Inflammatory macrophage treated with lipopolysaccharide for 4 hours (primary cell): Measurements from ENCODE around the gene BBLN.
A peak's percentile ranks its signal among the peaks of the same experiment; 100 is the strongest.
"Not testable (repeated sequence)": the region's sequence is repeated elsewhere in the genome, so short reads cannot be mapped to it uniquely, and the experiment has no call there.

Experiments
- DNase-seq: peaks from one replicate; pipeline ENCODE4 v3.0.0-alpha.2; 2020

Gene BBLN

GRCh38 chr9:128124873-128125579 lies 35.0 kb upstream of the BBLN start:
- peak; percentile 71 for DNase-seq

DNA sequence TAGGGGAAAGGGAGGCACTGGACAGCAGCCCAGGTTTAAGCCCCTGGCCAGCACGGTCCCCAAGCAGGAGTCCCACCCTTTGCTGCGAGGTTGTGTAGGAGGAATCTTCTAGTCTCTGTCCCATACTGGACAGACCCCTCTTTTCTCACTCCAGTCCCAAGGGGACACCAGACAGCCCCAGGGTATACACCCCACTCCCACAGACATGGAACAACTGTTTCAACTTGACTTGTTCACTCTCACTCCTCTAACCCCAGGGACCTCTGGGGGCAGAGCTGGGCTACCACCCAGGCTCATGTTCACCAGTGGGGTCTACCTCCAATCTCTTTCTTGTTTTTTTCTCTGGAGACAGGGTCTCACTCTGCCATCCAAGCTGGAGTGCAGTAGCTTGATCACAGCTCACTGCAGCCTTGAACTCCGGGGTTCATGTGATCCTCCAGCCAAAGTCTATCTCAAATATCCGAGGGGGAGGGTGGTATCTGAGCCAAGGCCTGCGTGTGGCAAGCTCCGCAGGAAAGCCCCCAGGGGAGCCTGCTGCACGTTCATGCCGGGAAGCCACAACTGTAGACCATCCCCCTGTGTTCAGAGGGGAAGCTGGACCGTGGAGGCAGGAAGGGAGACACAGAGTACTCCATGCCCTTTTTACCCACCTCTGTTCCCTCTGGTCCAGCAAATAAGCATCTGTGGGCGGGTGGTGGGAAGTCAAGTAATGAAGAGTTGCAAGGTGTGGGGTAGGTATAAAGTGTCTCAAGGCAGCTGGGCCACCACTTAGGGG lies 34.3 kb upstream of the BBLN start:
- no peak for DNase-seq

- DNase-seq, result peak; percentile 87
Measured at GRCh38 chr9:128127568-128127989, 32.5 kb upstream of the BBLN start, which contains the start of gene PTGES2. TSS of gene PTGES2 (minus strand) at chr9:128127729. CDS start at chr9:128127717, 12 bp downstream.

DNA sequence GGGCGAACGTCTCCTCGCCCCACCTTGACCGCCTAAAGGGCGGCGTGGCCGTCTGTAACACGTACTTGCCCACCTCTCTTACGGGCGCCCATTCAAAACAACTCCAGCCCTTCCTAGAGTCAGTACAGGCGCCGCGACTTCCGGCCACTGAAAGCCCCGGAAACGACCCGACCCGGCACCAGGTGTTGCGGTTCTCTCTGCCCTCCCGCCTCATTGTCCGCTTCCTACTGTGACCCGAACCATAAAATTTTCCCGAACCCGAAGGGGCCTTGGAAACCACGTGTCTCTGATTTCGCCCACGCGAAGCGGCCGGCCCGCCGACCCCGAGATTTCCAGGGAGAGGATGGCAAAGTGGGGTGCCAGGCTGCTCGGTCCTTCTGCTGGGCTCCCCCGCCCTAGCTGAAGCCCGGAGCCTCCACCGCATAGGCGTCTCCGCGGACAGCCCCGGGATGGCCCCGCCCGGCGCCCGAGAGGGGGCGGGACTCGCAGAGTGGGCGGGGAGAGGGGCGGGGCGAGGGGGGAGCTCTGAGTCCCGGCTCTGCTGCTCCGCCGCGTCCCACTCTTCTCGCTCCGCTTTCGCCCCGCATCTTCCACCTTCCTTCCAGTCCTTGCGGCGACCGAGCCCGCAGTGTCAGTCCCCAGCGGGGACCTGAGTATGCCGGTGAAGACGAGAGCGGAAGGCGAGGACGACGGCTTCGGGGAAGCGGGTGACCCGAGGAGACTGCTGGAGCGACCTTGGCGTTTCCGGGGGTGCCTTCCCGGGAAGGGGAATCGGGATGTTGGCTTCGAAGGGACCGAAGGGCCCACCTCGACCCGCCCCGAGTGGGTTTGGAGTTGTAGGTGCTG lies 31.9 kb upstream of the BBLN start:
- peak; percentile 85 for DNase-seq

DNA sequence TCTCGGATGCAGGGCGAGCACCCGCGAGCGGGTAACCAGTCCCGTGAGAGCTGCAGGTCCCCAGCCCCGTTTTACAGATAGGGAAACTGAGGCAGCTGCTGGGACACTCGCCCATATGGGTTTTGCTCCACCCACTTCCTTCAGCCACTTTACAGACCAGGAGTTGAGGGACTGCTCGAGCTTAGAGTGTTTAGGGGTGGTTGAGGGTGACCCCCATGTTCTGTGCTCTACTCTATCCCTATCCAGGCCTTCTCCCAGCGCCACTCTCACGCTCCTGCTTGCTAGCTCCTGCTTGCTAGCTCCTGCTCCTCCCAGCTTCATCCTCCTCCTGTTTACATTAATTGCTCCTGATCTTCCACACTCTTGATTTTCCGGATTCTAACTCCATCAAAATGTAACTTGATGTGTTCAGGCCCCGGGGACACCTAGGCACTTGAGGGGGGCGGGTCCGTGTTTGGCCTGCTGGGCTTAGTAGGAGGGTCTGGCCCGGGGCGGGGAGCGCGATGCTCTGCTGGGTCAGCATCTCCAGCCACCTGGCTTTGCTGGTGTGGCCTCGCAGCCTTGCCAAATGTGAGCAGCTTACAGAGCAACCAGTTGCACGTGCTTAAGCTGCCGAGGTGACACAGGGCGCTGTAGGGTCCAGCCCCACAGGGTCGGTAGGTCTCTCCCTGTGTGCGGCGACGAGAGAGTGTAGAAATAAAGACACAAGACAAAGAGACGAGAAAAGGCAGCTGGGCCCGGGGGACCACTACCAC lies 31.1 kb upstream of the BBLN start:
- DNase-seq, result no peak

DNA sequence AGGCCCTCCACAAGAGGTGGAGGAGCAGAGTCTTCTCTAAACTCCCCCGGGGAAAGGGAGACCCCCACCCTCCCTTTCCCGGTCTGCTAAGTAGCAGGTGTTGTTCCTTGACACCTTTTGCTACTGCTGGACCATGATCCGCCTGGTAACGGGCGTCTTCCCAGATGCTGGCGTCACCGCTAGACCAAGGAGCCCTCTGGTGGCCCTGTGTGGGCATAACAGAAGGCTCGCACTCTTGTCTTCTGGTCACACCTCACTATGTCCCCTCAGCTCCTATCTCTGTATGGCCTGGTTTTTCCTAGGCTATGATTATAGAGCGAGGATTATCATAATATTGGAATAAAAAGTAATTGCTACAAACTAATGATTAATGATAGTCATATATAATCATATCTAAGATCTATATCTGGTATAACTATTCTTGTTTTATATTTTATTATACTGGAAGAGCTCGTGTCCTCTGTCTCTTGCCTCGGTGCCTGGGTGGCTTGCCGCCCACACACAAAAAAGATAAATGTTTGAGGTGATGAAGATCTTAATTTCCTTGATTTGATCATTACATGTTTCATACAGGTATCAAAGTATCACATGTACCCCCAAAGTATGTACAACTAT lies 30.0 kb upstream of the BBLN start:
- DNase-seq, result not testable (repeated sequence)

DNA sequence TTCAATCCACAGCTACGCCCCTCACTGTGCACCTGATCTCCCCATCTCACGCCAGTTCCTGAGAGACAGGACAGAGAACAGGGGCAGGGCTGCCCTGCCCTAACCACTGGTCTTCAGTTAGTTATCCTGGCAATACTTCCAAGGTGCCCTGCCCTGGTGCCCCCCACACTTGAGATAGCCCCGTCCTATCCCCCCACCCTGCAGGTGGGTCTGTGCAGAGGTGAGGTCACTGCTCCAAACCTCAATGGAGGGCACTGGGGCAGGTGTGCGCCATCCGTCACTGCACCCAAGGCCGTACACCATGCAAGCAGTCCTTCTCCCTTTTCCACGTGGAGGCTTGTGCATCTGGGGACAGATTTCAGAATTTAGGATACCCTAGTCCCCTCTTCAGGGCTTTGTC lies 29.4 kb upstream of the BBLN start:
- not testable (repeated sequence) for DNase-seq

DNA sequence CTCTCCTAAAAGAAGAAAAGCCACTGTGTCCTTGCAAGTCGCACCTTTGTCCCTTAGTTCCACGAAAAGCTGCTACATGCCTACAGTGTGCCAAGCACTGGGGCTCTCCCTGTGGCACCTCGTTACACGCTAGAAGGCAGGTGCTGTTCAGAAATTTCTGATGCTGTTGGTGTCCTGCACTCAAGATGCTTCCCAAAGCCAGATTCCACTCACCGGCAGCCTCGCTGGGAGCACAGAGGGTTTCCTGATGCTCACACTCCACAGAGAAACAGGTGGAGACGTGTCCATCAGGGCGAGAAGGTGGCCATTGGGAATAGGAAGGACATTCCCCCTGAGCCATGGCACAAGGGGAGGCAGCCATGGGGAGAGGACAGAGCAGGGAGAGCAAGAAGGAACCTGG lies 28.7 kb upstream of the BBLN start:
- DNase-seq, result not testable (repeated sequence)

DNA sequence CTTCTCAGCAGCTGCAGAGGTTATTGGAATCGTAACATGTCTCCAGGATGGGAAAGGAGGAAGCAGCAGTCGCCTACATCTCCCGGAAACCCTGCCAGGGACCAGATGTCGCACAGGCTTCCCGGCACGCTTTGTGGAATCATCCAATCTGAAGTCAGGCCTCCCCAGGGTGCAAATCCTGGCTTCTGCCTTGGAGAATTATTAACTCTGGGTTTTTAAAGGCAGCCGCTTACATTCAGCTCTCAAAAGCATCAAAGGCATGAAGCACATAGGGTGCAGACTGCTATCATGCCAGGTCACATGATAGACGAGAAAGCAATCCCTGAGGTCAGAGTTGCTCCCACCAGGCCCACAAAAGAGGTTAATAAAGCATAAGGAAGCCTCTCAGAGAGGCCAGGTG lies 27.9 kb upstream of the BBLN start:
- DNase-seq, result not testable (repeated sequence)

- DNase-seq, result not testable (repeated sequence)
Measured at GRCh38 chr9:128135561-128135960, 24.5 kb upstream of the BBLN start.

DNA sequence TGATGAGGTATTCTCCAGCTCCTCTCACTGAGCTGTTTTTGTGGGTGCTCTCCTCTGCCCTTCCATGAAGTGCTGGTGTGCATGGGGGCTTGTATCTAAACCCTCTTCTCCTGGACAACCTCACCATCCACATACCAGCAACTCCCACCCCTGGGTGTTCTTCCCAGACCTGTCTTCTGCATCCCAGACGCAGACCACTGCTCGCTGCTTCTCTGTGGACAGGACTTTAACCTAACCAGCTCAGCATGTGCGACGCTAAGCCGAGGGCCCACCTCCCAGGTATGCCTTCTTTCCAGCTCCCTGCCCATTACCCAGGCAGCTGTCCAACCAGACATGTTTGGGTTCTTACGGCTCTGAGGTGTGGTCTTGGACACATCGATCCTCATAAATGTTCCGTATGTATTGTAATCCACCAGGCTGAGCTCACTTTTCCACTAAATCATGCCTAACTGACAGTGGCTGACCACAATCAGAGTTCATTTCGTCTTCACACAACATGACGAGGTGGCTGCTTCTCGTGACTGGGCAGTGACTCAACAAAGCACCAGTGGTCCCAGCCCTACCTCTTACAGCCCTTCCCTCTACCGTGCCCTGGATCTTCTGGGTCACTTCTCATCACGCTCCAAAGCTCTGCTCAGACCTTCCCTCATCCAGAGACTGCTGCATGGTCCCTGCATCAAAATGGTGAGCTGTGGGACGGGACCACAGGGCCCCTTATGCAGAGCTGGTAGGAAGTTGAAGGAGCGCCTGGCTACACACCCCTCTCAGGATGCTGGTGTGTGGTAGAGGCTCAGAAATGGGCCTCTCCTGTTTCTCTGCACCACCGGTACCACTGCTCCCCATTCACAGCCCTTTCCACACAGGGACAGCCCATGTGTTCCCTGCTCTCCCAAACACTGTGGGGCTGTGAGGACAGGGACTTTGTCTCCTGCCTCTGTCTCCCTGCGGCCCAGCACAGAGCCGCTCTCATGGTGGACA lies 23.0 kb upstream of the BBLN start:
- no peak for DNase-seq

DNA sequence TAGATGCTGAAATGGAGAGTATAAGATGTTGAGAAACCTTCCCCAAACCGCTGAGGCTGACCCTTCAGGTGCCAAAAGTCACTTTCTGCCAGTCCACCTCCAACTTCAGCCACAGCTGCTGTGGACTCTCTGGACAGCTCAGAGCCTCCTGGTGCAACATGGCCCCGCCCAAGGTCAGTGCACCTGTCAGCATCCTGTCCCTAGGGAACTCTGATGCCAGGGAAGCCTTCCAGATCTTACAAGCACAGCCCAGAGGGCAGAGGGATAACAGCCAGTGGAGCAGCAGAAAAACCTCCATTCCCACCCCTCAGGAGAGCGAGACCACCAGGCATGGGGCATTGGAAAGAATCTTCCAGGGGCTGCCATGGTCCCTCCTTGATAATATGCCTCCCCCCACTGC lies 22.1 kb upstream of the BBLN start:
- DNase-seq, result no peak

DNA sequence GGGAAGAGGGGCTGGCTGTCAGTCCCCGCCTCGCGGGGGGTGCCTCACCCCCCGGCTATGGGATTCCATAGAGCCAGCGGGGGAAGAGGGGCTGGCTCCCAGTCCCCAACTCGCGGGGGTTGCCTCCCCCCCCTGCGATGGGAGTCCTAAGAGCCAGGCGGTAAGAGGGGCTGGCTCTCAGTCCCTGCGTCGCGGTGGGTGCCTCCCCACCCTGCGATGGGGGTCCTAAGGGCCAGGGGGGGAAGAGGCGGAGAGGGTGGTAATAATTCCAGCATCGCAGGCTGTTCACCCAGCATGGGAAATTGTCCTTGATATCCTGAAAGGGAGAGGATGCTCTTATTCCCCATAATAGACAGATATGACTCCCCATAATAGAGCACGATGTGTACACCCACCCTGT lies 20.4 kb upstream of the BBLN start:
- DNase-seq, result no peak

GRCh38 chr9:128141604-128142003 lies 18.5 kb upstream of the BBLN start:
- no peak for DNase-seq

GRCh38 chr9:128142061-128142460 lies 18.0 kb upstream of the BBLN start:
- DNase-seq, result no peak

DNA sequence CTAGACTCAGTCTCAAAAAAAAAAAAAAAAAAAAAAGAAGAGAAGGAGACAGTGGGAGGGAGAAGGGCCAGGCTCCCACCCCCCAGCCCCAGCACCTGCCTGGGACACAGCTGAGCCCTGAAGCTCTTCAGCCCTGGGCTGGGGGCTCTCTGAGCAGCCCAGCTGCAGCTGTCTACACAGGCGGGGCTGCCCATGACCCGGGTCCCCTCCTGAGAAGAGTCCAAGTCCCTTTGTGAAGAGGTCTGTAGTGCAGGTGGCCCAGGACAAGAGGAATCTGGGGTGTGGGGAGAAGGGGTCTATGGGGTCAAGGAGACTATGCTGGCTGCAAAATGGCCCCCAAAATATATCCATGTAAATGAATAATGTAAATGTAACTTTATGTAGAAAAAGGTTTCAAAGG lies 17.5 kb upstream of the BBLN start:
- no peak for DNase-seq

- DNase-seq, result peak; percentile 36
Measured at GRCh38 chr9:128143525-128144238, 16.4 kb upstream of the BBLN start.

DNA sequence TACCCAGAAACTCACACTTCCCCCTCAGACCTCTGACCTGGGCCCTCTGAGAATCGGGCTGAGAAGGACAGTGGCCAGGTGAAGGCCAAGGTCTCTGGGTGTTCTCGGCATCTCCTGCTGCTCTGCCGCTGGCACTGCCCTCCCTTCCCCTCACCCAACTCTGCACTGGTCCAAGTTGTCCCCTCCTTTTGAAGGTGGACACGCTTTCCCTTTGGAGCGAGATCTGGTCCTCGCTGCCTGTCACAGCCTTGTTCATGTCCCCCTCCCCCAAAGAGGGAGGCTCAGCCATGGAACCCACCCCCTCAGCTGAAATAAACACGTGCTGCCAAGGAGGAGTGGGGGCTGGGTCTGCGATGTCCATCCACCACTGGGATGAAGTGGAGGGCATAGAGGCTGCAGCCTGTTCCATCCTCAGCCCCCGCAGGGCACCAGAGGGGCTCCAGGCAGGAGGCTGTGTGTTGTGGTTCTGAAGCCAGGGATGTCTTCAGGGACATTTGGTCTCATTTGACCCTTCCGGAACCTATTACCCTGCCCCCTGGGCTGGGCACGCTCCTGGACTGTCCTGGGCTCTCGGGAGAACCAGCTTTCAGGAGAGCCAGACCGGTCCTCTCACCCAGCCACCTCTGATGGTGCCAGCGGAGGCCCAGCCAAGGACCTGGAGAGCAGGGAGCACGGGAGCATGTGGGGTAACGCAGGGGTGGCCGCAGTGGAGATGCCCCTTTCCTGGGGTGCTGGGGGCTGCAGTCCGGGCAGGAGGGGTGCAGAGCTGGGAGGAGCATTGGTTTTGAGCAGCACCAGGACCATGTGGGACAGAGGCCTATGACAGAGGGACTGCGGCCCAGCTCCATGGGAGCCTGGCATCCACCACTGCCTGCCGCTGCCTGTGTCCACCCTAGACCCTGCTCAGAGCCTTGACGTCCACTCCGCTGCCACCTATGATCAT lies 15.6 kb upstream of the BBLN start:
- no peak for DNase-seq

DNA sequence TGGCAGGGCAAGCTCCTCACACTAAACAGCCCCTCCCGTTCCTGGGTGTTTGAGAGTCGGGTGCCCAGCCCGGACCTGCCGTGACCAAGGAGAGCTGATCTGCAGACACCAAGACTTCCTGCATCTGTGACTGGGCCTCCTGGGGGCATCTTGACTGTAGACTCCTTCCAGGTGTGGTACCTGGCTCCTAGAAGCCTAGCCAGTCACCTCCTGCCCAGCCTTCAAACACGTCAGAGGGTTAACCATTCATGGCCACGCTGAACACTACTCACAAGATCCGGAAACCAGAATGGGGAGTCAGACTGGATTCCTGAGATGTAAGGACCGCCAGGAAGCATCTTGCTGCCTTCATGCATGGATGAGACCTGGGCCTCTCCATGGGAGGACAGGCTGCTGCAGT lies 14.5 kb upstream of the BBLN start:
- DNase-seq, result no peak
